GM10248 (cell line): ENCODE measurements around the gene BCAS1.

Source experiments
- CTCF ChIA-PET: fragments of 300-600 bp; sonication (Branson Sonifier 250); formaldehyde crosslinking; extraction: SDS; loops from one replicate; lab custom pipeline; 2021; ENCODE audit warnings: antibody characterized with exemption; lab: Yijun Ruan, JAX
- POLR2A ChIA-PET: fragments of 350-650 bp; sonication (Branson Sonifier 250); formaldehyde crosslinking; extraction: SDS; loops from one replicate; lab custom pipeline; 2020; ENCODE audit warnings: antibody characterized with exemption; lab: Yijun Ruan, JAX
- DNase-seq: peaks from one replicate; pipeline ENCODE4 v3.0.0; 2012; ENCODE audit errors: extremely low spot score
- CTCF ChIP-seq: IDR thresholded peaks from 2 replicates; pipeline ENCODE4 v1.5.1; 2012; ENCODE audit warnings: mild to moderate bottlenecking, low read depth; ENCODE audit errors: extremely low read depth, missing control alignments, control extremely low read depth

BCAS1 gene

GRCh38 chr20:54051068-54051467 is 19.3 kb downstream of the BCAS1 start:
- ChIA-PET CTCF (interaction anchor here (1.4 to 1.9 kb wide), 3 partner anchors 11 to 20 kb away, joined by 5 to 7 read pairs (median 5); no protein-coding TSS in a partner anchor), POLR2A (no interaction called here)
- no peak for DNase-seq
- TF ChIP-seq CTCF: no peak

GRCh38 chr20:54048891-54049545 is 21.4 kb downstream of the BCAS1 start:
- POLR2A ChIA-PET: no interaction called here

GRCh38 chr20:54048481-54048880 is 21.9 kb downstream of the BCAS1 start:
- no peak for DNase-seq
- ChIA-PET CTCF (interaction anchor here (2.9 kb wide), 1 partner anchor 15 kb away, joined by 12 read pairs; no protein-coding TSS in a partner anchor), POLR2A (no interaction called here)
- TF ChIP-seq CTCF: no peak

More at GRCh38 chr20:54048891-54049545, 21.4 kb downstream of the BCAS1 start:
- DNase-seq: no peak
- no peak for TF ChIP-seq CTCF
- CTCF ChIA-PET: interaction anchor here (1.8 to 2.9 kb wide), 2 partner anchors 13 to 14 kb away, joined by 7 to 12 read pairs; no protein-coding TSS in a partner anchor

- DNase-seq: no peak
- CTCF ChIA-PET: interaction anchor here (1.4 to 2.9 kb wide), 3 partner anchors 9 to 17 kb away, joined by 3 to 12 read pairs (median 3); no protein-coding TSS in a partner anchor
- POLR2A ChIA-PET: no interaction called here
- no peak for TF ChIP-seq CTCF
Measured at GRCh38 chr20:54047720-54048119, 22.7 kb downstream of the BCAS1 start.

- no peak for DNase-seq
- POLR2A ChIA-PET: no interaction called here
- CTCF ChIA-PET: interaction anchor here (1.2 to 2.9 kb wide), 4 partner anchors 9 to 16 kb away, joined by 3 to 12 read pairs (median 3); no protein-coding TSS in a partner anchor
- no peak for TF ChIP-seq CTCF
Measured at GRCh38 chr20:54047048-54047447, 23.3 kb downstream of the BCAS1 start.

- no peak for TF ChIP-seq CTCF
- DNase-seq: no peak
- ChIA-PET POLR2A (no interaction called here), CTCF (interaction anchor here (0.9 to 1.0 kb wide), 2 partner anchors 13 to 16 kb away, joined by 3 read pairs; no protein-coding TSS in a partner anchor)
Measured at GRCh38 chr20:54044156-54044555, 26.2 kb downstream of the BCAS1 start.
